Tibial nerve (tissue), 3 donors: ENCODE results near the gene EPS8.

Experiments
- POLR2A ChIP-seq, 2 donors: fragments of 450-650 bp; IDR thresholded peaks; one replicate each; pipeline ENCODE4 v1.6.1; 2017; ENCODE audit warnings: antibody characterized with exemption in 2 of 2, mild to moderate bottlenecking in 2 of 2, moderate library complexity in 2 of 2
- TF ChIP-seq, protein P1 (sequence below), 5 experiments: fragments of 200-600 bp in 3 of 5; fragments of 450-650 bp in 2 of 5; sonication (generic) in 3 of 5; IDR thresholded peaks; one replicate each; pipeline ENCODE4 v1.5.1; 2016 to 2019; ENCODE audit warnings: antibody characterized with exemption in 5 of 5, mild to moderate bottlenecking in 3 of 5, moderate library complexity in 2 of 5

DNA sequence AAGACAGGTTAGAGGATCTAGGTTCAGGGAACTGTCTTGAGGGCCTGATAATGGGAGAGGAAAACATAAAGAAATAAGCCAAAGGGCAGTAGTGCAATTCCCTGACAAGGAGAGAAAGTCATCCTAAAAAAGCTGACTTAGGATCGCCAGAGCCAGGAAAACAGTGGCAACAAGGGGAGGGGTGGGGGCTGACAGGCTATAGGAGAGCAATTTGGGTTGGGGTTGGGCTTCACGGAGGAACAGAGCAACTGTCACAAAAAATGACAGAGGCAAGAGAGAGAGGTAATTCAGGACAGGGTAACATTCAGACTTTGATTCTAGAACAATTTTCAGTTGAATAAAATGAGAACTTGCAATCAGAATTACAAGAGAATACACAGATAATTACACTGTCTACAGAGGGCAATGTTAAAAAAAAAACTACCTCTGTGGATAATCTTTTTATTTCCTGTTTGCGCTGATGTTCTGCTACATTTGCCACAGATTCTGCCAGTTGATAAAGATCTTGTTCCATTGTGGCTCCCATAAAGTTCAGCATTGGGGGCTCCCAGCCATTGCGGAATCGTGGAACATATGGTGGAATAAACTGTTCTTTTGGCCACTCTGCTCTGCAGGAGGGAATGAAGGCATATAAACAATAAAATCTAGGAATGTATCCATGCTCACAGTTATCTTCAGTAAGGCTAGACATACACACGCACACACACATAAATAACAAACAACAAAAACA, 138.6 kb downstream of the EPS8 start:
- TF ChIP-seq, protein P1, sequence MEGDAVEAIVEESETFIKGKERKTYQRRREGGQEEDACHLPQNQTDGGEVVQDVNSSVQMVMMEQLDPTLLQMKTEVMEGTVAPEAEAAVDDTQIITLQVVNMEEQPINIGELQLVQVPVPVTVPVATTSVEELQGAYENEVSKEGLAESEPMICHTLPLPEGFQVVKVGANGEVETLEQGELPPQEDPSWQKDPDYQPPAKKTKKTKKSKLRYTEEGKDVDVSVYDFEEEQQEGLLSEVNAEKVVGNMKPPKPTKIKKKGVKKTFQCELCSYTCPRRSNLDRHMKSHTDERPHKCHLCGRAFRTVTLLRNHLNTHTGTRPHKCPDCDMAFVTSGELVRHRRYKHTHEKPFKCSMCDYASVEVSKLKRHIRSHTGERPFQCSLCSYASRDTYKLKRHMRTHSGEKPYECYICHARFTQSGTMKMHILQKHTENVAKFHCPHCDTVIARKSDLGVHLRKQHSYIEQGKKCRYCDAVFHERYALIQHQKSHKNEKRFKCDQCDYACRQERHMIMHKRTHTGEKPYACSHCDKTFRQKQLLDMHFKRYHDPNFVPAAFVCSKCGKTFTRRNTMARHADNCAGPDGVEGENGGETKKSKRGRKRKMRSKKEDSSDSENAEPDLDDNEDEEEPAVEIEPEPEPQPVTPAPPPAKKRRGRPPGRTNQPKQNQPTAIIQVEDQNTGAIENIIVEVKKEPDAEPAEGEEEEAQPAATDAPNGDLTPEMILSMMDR (IDR thresholded peaks at IDR 0.05) = no peak
- no peak for TF ChIP-seq POLR2A (IDR thresholded peaks at IDR 0.05)
